SU-DHL-6 (cell line): ENCODE data around the gene RP9.

Source experiments
- H2AFZ ChIP-seq: fragments of 200-600 bp; sonication (generic); 2 replicates; pipeline ENCODE4 v1.6.1; 2014; ENCODE audit warnings: low read depth, mild to moderate bottlenecking, moderate library complexity, mixed read lengths, antibody characterized with exemption, low read length; ENCODE audit not compliant: severe bottlenecking
- H3F3A ChIP-seq: fragments of 200-600 bp; shearing (Covaris generic); 2 replicates; pipeline ENCODE4 v1.6.0; 2016; ENCODE audit warnings: antibody characterized with exemption, mild to moderate bottlenecking; ENCODE audit not compliant: insufficient read depth
- H3K27ac ChIP-seq: fragments of 200-600 bp; sonication (generic); 2 replicates; pipeline ENCODE4 v1.5.1; 2016; ENCODE audit warnings: low read depth, mild to moderate bottlenecking, low read length, moderate library complexity, mixed read lengths
- H3K27me3 ChIP-seq: fragments of 200-600 bp; sonication (generic), shearing (Covaris generic); 2 replicates; pipeline ENCODE4 v1.6.0; 2014; ENCODE audit warnings: mild to moderate bottlenecking, low read length
- H3K36me3 ChIP-seq: fragments of 200-600 bp; sonication (generic); 2 replicates; pipeline ENCODE4 v1.6.1; 2014; ENCODE audit warnings: mild to moderate bottlenecking, low read length, mixed read lengths
- H3K4me2 ChIP-seq: fragments of 300-600, 200-600 bp; shearing (Covaris generic), sonication (generic); 2 replicates; pipeline ENCODE4 v1.6.0; 2014; ENCODE audit warnings: low read length, low read depth, mild to moderate bottlenecking; ENCODE audit not compliant: poor library complexity, severe bottlenecking
- H3K4me3 ChIP-seq: fragments of 200-600 bp; sonication (generic); 2 replicates; pipeline ENCODE4 v1.5.1; 2014; ENCODE audit warnings: antibody characterized with exemption, low read length, mild to moderate bottlenecking, mixed read lengths; ENCODE audit not compliant: insufficient read depth, poor library complexity, severe bottlenecking
- H3K79me2 ChIP-seq: fragments of 200-600 bp; sonication (generic); 2 replicates; pipeline ENCODE4 v1.6.1; 2014; ENCODE audit warnings: mild to moderate bottlenecking, low read length, moderate library complexity; ENCODE audit not compliant: insufficient read depth
- H3K9ac ChIP-seq: fragments of 200-600 bp; sonication (generic); 2 replicates; pipeline ENCODE4 v1.7.0; 2014; ENCODE audit warnings: mild to moderate bottlenecking, low read length
- H3K9me2 ChIP-seq: fragments of 200-600 bp; sonication (generic); replicated peaks from 2 replicates; pipeline ENCODE4 v1.6.1; 2014; ENCODE audit warnings: low read length; ENCODE audit not compliant: insufficient read depth
- H3K9me3 ChIP-seq: fragments of 200-600 bp; sonication (generic); 2 replicates; pipeline ENCODE4 v1.6.1; 2014; ENCODE audit warnings: low read length, mixed read lengths; ENCODE audit not compliant: insufficient read depth
- H4K20me1 ChIP-seq: fragments of 200-600 bp; sonication (generic); 2 replicates; pipeline ENCODE4 v1.6.1; 2014; ENCODE audit warnings: low read depth, mild to moderate bottlenecking, antibody characterized with exemption, low read length, moderate library complexity, mixed read lengths
- CTCF ChIP-seq: fragments of 200-600 bp; sonication (generic); IDR thresholded peaks from one replicate; pipeline ENCODE4 v1.5.1; 2017; ENCODE audit warnings: antibody characterized with exemption, mild to moderate bottlenecking, low read length, moderate library complexity; ENCODE audit not compliant: insufficient read depth, poor library complexity, severe bottlenecking
- EZH2phosphoT487 ChIP-seq: fragments of 200-600 bp; sonication (generic), shearing (Covaris generic); conservative IDR thresholded peaks from 2 replicates; pipeline ENCODE4 v1.6.1; 2018; ENCODE audit warnings: mild to moderate bottlenecking, antibody characterized with exemption, low read length, moderate library complexity, mixed read lengths

The RP9 gene

GRCh38 chr7:33072471-33072870 lies 36.7 kb downstream of the RP9 start:
- Histone ChIP-seq H3K4me3 (no peak overlapping the region), H3K9ac (no peak overlapping the region), H2AFZ (no peak overlapping the region), H3F3A (no peaks in the 10 kb centered on the region), H4K20me1 (no peaks in the 10 kb centered on the region), H3K4me2 (no peak overlapping the region), H3K9me3 (peaks cover 15% of the 10 kb centered on the region), H3K36me3 (no peaks in the 10 kb centered on the region), H3K9me2 (no peaks in the 10 kb centered on the region), H3K79me2 (no peaks in the 10 kb centered on the region), H3K27me3 (no peaks in the 10 kb centered on the region), H3K27ac (no peak overlapping the region)
- TF ChIP-seq EZH2phosphoT487, result no peak
- no peak for TF ChIP-seq CTCF

GRCh38 chr7:33070831-33071230 lies 38.4 kb downstream of the RP9 start:
- peaks cover 19% of the 10 kb centered on the region for H3K9me3 ChIP-seq
- H3K27ac ChIP-seq, result no peak overlapping the region
- no peak overlapping the region for H2AFZ ChIP-seq
- no peaks in the 10 kb centered on the region for H4K20me1 ChIP-seq
- H3K4me2 ChIP-seq, result no peak overlapping the region
- H3K4me3 ChIP-seq, result no peak overlapping the region
- TF ChIP-seq CTCF, result no peak
- TF ChIP-seq EZH2phosphoT487, result no peak
- no peaks in the 10 kb centered on the region for H3K36me3 ChIP-seq
- H3K9ac ChIP-seq, result no peak overlapping the region
- H3K79me2 ChIP-seq, result no peaks in the 10 kb centered on the region
- no peaks in the 10 kb centered on the region for H3K27me3 ChIP-seq
- H3F3A ChIP-seq, result no peaks in the 10 kb centered on the region
- no peaks in the 10 kb centered on the region for H3K9me2 ChIP-seq

GRCh38 chr7:33070277-33070676 lies 38.9 kb downstream of the RP9 start:
- H3K27me3 ChIP-seq, result no peaks in the 10 kb centered on the region
- H3K27ac ChIP-seq, result no peak overlapping the region
- no peak overlapping the region for H3K4me3 ChIP-seq
- TF ChIP-seq CTCF, result no peak
- no peak for TF ChIP-seq EZH2phosphoT487
- no peaks in the 10 kb centered on the region for H3F3A ChIP-seq
- H4K20me1 ChIP-seq, result no peaks in the 10 kb centered on the region
- no peak overlapping the region for H2AFZ ChIP-seq
- H3K9ac ChIP-seq, result no peak overlapping the region
- H3K36me3 ChIP-seq, result no peaks in the 10 kb centered on the region
- no peaks in the 10 kb centered on the region for H3K79me2 ChIP-seq
- H3K9me3 ChIP-seq, result peaks cover 20% of the 10 kb centered on the region
- no peaks in the 10 kb centered on the region for H3K9me2 ChIP-seq
- H3K4me2 ChIP-seq, result no peak overlapping the region

- H3F3A ChIP-seq, result no peaks in the 10 kb centered on the region
- H3K9me3 ChIP-seq, result peaks cover 20% of the 10 kb centered on the region
- no peak overlapping the region for H3K4me2 ChIP-seq
- TF ChIP-seq EZH2phosphoT487 (no peak), CTCF (no peak)
- no peaks in the 10 kb centered on the region for H3K36me3 ChIP-seq
- no peak overlapping the region for H3K4me3 ChIP-seq
- no peaks in the 10 kb centered on the region for H3K9me2 ChIP-seq
- no peak overlapping the region for H3K9ac ChIP-seq
- no peaks in the 10 kb centered on the region for H3K79me2 ChIP-seq
- no peak overlapping the region for H3K27ac ChIP-seq
- no peak overlapping the region for H2AFZ ChIP-seq
- no peaks in the 10 kb centered on the region for H3K27me3 ChIP-seq
- H4K20me1 ChIP-seq, result no peaks in the 10 kb centered on the region
Measured at GRCh38 chr7:33067921-33068320, 41.3 kb downstream of the RP9 start.
